Loucy (cell line): ENCODE results near the gene INSYN2A.

Experiments
- CTCF ChIP-seq: fragments of 200-600 bp; sonication (generic); conservative IDR thresholded peaks from 2 replicates; pipeline ENCODE4 v1.5.1; 2014; ENCODE audit warnings: mild to moderate bottlenecking, antibody characterized with exemption, low read length
- EZH2phosphoT487 ChIP-seq: fragments of 200-600 bp; IDR thresholded peaks from 2 replicates; pipeline ENCODE4 v1.6.1; 2018; ENCODE audit warnings: antibody characterized with exemption, mild to moderate bottlenecking, moderate library complexity, borderline replicate concordance

GRCh38 chr10:127195041-127195506, 1.3 kb downstream of the INSYN2A start:
- TF ChIP-seq CTCF (no peak), EZH2phosphoT487 (no peak)
